H9 (cell line): ENCODE data around the gene TSNAX. TPM values are rescaled to one million over a fixed set of nuclear protein-coding genes. Genes with fewer than 3 reads are reported as not detected.

Experiments used
- DNase-seq: peaks from one replicate; pipeline ENCODE4 v3.0.0-alpha.2; 2017
- H2AFZ ChIP-seq: one replicate; pipeline ENCODE4 v1.6.1; 2013; ENCODE audit warnings: mild to moderate bottlenecking, low read length, control low read depth, moderate library complexity
- H2AK5ac ChIP-seq: 2 replicates; pipeline ENCODE4 v1.6.1; 2013; ENCODE audit warnings: low read length, control low read depth, mixed read lengths; ENCODE audit not compliant: insufficient read length
- H2BK120ac ChIP-seq: one replicate; pipeline ENCODE4 v1.6.1; 2013; ENCODE audit warnings: low read depth, mild to moderate bottlenecking, low read length, control low read depth, inconsistent platforms; ENCODE audit not compliant: poor library complexity, severe bottlenecking
- H2BK12ac ChIP-seq: 2 replicates; pipeline ENCODE4 v1.6.1; 2013; ENCODE audit warnings: low read length, control low read depth, mixed read lengths, low read depth; ENCODE audit not compliant: insufficient read length
- H2BK15ac ChIP-seq: 2 replicates; pipeline ENCODE4 v1.6.1; 2013; ENCODE audit warnings: low read depth, low read length, control low read depth
- H2BK20ac ChIP-seq: one replicate; pipeline ENCODE4 v1.6.1; 2013; ENCODE audit warnings: low read depth, mild to moderate bottlenecking, low read length, control low read depth, inconsistent platforms; ENCODE audit not compliant: poor library complexity, severe bottlenecking
- H2BK5ac ChIP-seq: 2 replicates; pipeline ENCODE4 v1.6.1; 2013; ENCODE audit warnings: low read length, control low read depth, mixed read lengths; ENCODE audit not compliant: insufficient read length
- H3K14ac ChIP-seq: 2 replicates; pipeline ENCODE4 v1.6.1; 2013; ENCODE audit warnings: low read length, control low read depth; ENCODE audit not compliant: insufficient read depth
- H3K18ac ChIP-seq: 2 replicates; pipeline ENCODE4 v1.6.1; 2013; ENCODE audit warnings: low read depth, mild to moderate bottlenecking, mixed read lengths, low read length, control low read depth; ENCODE audit not compliant: insufficient read length
- H3K23ac ChIP-seq: 2 replicates; pipeline ENCODE4 v1.6.1; 2013; ENCODE audit warnings: low read length, control low read depth, mixed read lengths, low read depth; ENCODE audit not compliant: insufficient read length
- H3K23me2 ChIP-seq: 2 replicates; pipeline ENCODE4 v1.6.1; 2013; ENCODE audit warnings: low read depth, mild to moderate bottlenecking, mixed read lengths, low read length, control low read depth; ENCODE audit not compliant: insufficient read length, poor library complexity, severe bottlenecking
- H3K27ac ChIP-seq: 2 replicates; pipeline ENCODE4 v1.5.1; 2013; ENCODE audit warnings: low read length, control low read depth, mixed read lengths, low read depth; ENCODE audit not compliant: insufficient read length
- H3K27me3 ChIP-seq: 2 replicates; pipeline ENCODE4 v1.6.1; 2013; ENCODE audit warnings: low read length, control low read depth, inconsistent platforms; ENCODE audit not compliant: insufficient read depth
- H3K4ac ChIP-seq: 2 replicates; pipeline ENCODE4 v1.6.1; 2013; ENCODE audit warnings: low read depth, mild to moderate bottlenecking, control low read depth, inconsistent platforms, low read length, moderate library complexity
- H3K4me1 ChIP-seq: 2 replicates; pipeline ENCODE4 v1.6.1; 2013; ENCODE audit warnings: low read length, control low read depth, inconsistent platforms; ENCODE audit not compliant: insufficient read depth
- H3K4me2 ChIP-seq: 2 replicates; pipeline ENCODE4 v1.6.1; 2013; ENCODE audit warnings: low read length, control low read depth, mixed read lengths; ENCODE audit not compliant: insufficient read length, insufficient read depth
- H3K56ac ChIP-seq: 2 replicates; pipeline ENCODE4 v1.6.1; 2013; ENCODE audit warnings: low read depth, mild to moderate bottlenecking, mixed read lengths, low read length, control low read depth; ENCODE audit not compliant: insufficient read length
- H3K79me1 ChIP-seq: 2 replicates; pipeline ENCODE4 v1.6.1; 2013; ENCODE audit warnings: low read depth, mild to moderate bottlenecking, moderate library complexity, low read length, control low read depth, inconsistent platforms; ENCODE audit not compliant: insufficient read depth, poor library complexity, severe bottlenecking
- H3K79me2 ChIP-seq: 2 replicates; pipeline ENCODE4 v1.6.1; 2013; ENCODE audit warnings: low read length, control low read depth, inconsistent platforms; ENCODE audit not compliant: insufficient read depth
- H3K9ac ChIP-seq: 2 replicates; pipeline ENCODE4 v1.6.1; 2013; ENCODE audit warnings: low read length, control low read depth, mixed read lengths; ENCODE audit not compliant: insufficient read length; ENCODE audit errors: extremely low read depth
- H3K9me3 ChIP-seq: one replicate; pipeline ENCODE4 v1.6.1; 2013; ENCODE audit warnings: low read depth, low read length, inconsistent platforms; ENCODE audit not compliant: control insufficient read depth
- H3T11ph ChIP-seq: one replicate; pipeline ENCODE4 v1.6.1; 2013; ENCODE audit warnings: mild to moderate bottlenecking, low read length, control low read depth, inconsistent platforms
- H4K20me1 ChIP-seq: one replicate; pipeline ENCODE4 v1.6.1; 2013; ENCODE audit not compliant: control insufficient read depth, insufficient read length, insufficient read depth
- H4K5ac ChIP-seq: 2 replicates; pipeline ENCODE4 v1.6.1; 2013; ENCODE audit warnings: low read depth, mild to moderate bottlenecking, mixed read lengths, low read length, control low read depth; ENCODE audit not compliant: insufficient read length
- H4K8ac ChIP-seq: replicated peaks from 2 replicates; pipeline ENCODE4 v1.6.1; 2013; ENCODE audit warnings: low read length, control low read depth, mixed read lengths, low read depth; ENCODE audit not compliant: insufficient read length
- H4K91ac ChIP-seq: 2 replicates; pipeline ENCODE4 v1.6.1; 2013; ENCODE audit warnings: low read depth, mild to moderate bottlenecking, moderate library complexity, mixed read lengths, low read length, control low read depth; ENCODE audit not compliant: insufficient read length
- H3K27ac Mint-ChIP-seq, 3 experiments: 2 replicates in 2 of 3; 3 replicates in 1 of 3; pipeline ENCODE4 v1.8.0; 2020 to 2021; ENCODE audit warnings: mixed read lengths in 3 of 3, mild to moderate bottlenecking in 1 of 3, moderate library complexity in 1 of 3
- H3K27me3 Mint-ChIP-seq: 2 replicates; pipeline ENCODE4 v1.8.0; 2021; ENCODE audit warnings: low read depth, mild to moderate bottlenecking, moderate library complexity, mixed read lengths
- H3K36me3 Mint-ChIP-seq, 3 experiments: 2 replicates in 2 of 3; 3 replicates in 1 of 3; pipeline ENCODE4 v1.8.0; 2020 to 2021; ENCODE audit warnings: low read depth in 3 of 3, mixed read lengths in 3 of 3; ENCODE audit not compliant: insufficient read depth in 1 of 3
- H3K4me1 Mint-ChIP-seq, 2 experiments: 2 replicates each; pipeline ENCODE4 v1.8.0; 2020; ENCODE audit warnings: mixed read lengths in 2 of 2
- H3K4me3 Mint-ChIP-seq, 2 experiments: 2 replicates in 1 of 2; 3 replicates in 1 of 2; pipeline ENCODE4 v1.8.0; 2020 to 2021; ENCODE audit warnings: mild to moderate bottlenecking in 2 of 2, mixed read lengths in 2 of 2, moderate library complexity in 1 of 2
- H3K9me3 Mint-ChIP-seq, 2 experiments: 2 replicates in 1 of 2; 3 replicates in 1 of 2; pipeline ENCODE4 v1.8.0; 2020; ENCODE audit warnings: mild to moderate bottlenecking in 2 of 2, mixed read lengths in 2 of 2, moderate library complexity in 1 of 2
- CTCF ChIP-seq: fragments of 200-600 bp; sonication (generic); conservative IDR thresholded peaks from 3 replicates; pipeline ENCODE4 v1.8.0; 2021; ENCODE audit warnings: antibody characterized with exemption, mild to moderate bottlenecking
- whole genome bisulfite sequencing: extraction: QIAGEN DNeasy Blood & Tissue Kit; methylation state at CpG from one replicate; pipeline ENCODE4 v1.1.7; 2013; ENCODE audit warnings: missing lambda C conversion rate, low lambda C conversion rate, mixed read lengths; ENCODE audit not compliant: insufficient read length; ENCODE audit errors: extremely low coverage; 5-methylcytosine and 5-hydroxymethylcytosine counted together
- total RNA-seq: library from RNA; stranded (reverse); gene quantifications from 2 replicates; pipeline ENCODE4 v1.2.1, GENCODE V29; 2021

TSNAX gene
- total RNA-seq, 1 experiment from 2014 or later, result 39.9 TPM

- Mint-ChIP-seq H3K27ac (no peak overlapping the region), H3K9me3 (no peaks in the 10 kb centered on the region), H3K36me3 (no peaks in the 10 kb centered on the region), H3K4me1 (no peaks in the 10 kb centered on the region), H3K4me3 (no peak overlapping the region), H3K27me3 (no peaks in the 10 kb centered on the region)
- no peaks in the 10 kb centered on the region for H3K9me3 ChIP-seq
- H3K9ac ChIP-seq, result no peak overlapping the region
- no peak overlapping the region for H3K56ac ChIP-seq
- H3K14ac ChIP-seq, result no peak overlapping the region
- no peak overlapping the region for H2BK5ac ChIP-seq
- no peaks in the 10 kb centered on the region for H3K4me1 ChIP-seq
- no peak overlapping the region for H2AFZ ChIP-seq
- no peak overlapping the region for H2BK120ac ChIP-seq
- H3K79me2 ChIP-seq, result no peaks in the 10 kb centered on the region
- no peak overlapping the region for H2BK15ac ChIP-seq
- no peak overlapping the region for H2BK20ac ChIP-seq
- H4K8ac ChIP-seq, result no peak overlapping the region
- H3K27ac ChIP-seq, result no peak overlapping the region
- H3K23me2 ChIP-seq, result no peaks in the 10 kb centered on the region
- H3K27me3 ChIP-seq, result no peaks in the 10 kb centered on the region
- no peak overlapping the region for H2AK5ac ChIP-seq
- H3K4me2 ChIP-seq, result no peak overlapping the region
- no peak overlapping the region for H3K23ac ChIP-seq
- H2BK12ac ChIP-seq, result no peak overlapping the region
- no peak overlapping the region for H4K91ac ChIP-seq
- no peak overlapping the region for H3K4ac ChIP-seq
- DNase-seq, result no peak
- H4K20me1 ChIP-seq, result no peaks in the 10 kb centered on the region
- H3T11ph ChIP-seq, result no peak overlapping the region
- no CpG with 5 or more reads among the region's 2 CpGs for WGBS
- no peaks in the 10 kb centered on the region for H3K79me1 ChIP-seq
- H4K5ac ChIP-seq, result no peak overlapping the region
- H3K18ac ChIP-seq, result no peak overlapping the region
- no peak for TF ChIP-seq CTCF
These were observed 47.0 kb downstream of the TSNAX start for GRCh38 chr1:231575472-231575871.
